GM19455 (cell line): ENCODE measurements around the gene FIGNL2.
"Not testable (repeated sequence)": the region's sequence is repeated elsewhere in the genome, so short reads cannot be mapped to it uniquely, and the experiment has no call there.

Experiments used
- ATAC-seq: cut with Tn5 transposase; IDR thresholded peaks from one replicate; pipeline ENCODE4 v1.9.1; 2021; ENCODE audit not compliant: unreplicated experiment

Gene FIGNL2

GRCh38 chr12:51848326-51848727 lies at the start of gene FIGNL2:
FIGNL2 (minus strand) TSS chr12:51848718; CDS start chr12:51822413, 26,305 bp downstream.
- ATAC-seq: no peak

GRCh38 chr12:51897181-51897580 lies 48.7 kb upstream of the FIGNL2 start:
- ATAC-seq: no peak

GRCh38 chr12:51896236-51896635 lies 47.7 kb upstream of the FIGNL2 start:
- ATAC-seq: no peak

GRCh38 chr12:51895378-51896135 lies 47.0 kb upstream of the FIGNL2 start:
- ATAC-seq: no peak

GRCh38 chr12:51893786-51894185 lies 45.3 kb upstream of the FIGNL2 start:
- no peak for ATAC-seq

GRCh38 chr12:51891843-51892242 lies 43.3 kb upstream of the FIGNL2 start:
- no peak for ATAC-seq

GRCh38 chr12:51890511-51891171 lies 42.1 kb upstream of the FIGNL2 start:
- ATAC-seq: no peak

- no peak for ATAC-seq
These were observed 41.6 kb upstream of the FIGNL2 start for GRCh38 chr12:51890133-51890464.

GRCh38 chr12:51889216-51890132 lies 41.0 kb upstream of the FIGNL2 start:
- no peak for ATAC-seq

GRCh38 chr12:51888316-51889215 lies 40.0 kb upstream of the FIGNL2 start:
- ATAC-seq: no peak

GRCh38 chr12:51887476-51888315 lies 39.2 kb upstream of the FIGNL2 start, which contains the start of gene ANKRD33:
ANKRD33 (plus strand) TSS chr12:51888103; CDS start chr12:51888187, 84 bp downstream.
- no peak for ATAC-seq

GRCh38 chr12:51886021-51886710 lies 37.6 kb upstream of the FIGNL2 start:
- ATAC-seq: no peak

- not testable (repeated sequence) for ATAC-seq
These were observed 36.9 kb upstream of the FIGNL2 start for GRCh38 chr12:51885294-51886020.

GRCh38 chr12:51884676-51885229 lies 36.2 kb upstream of the FIGNL2 start:
- ATAC-seq: no peak

GRCh38 chr12:51883998-51884675 lies 35.6 kb upstream of the FIGNL2 start:
- no peak for ATAC-seq

- ATAC-seq: no peak
These were observed 34.8 kb upstream of the FIGNL2 start for GRCh38 chr12:51883295-51883694.

- no peak for ATAC-seq
These were observed 30.6 kb upstream of the FIGNL2 start for GRCh38 chr12:51879102-51879501.
